Gastroesophageal sphincter (tissue), 3 donors: ENCODE data around the gene CHRNE.

Experiments used
- CTCF ChIP-seq, 4 experiments: fragments of 200-600 bp in 2 of 4; fragments of 450-650 bp in 2 of 4; sonication (generic) in 1 of 4; IDR thresholded peaks; one replicate each; pipeline ENCODE4 v1.5.1; 2017 to 2019; ENCODE audit warnings: antibody characterized with exemption in 4 of 4, mild to moderate bottlenecking in 2 of 4, moderate library complexity in 2 of 4
- POLR2A ChIP-seq, 2 donors: fragments of 450-650 bp; IDR thresholded peaks; one replicate each; pipeline ENCODE4 v1.6.1; 2017; ENCODE audit warnings: antibody characterized with exemption in 2 of 2, mild to moderate bottlenecking in 2 of 2, moderate library complexity in 1 of 2

- TF ChIP-seq CTCF (IDR thresholded peaks at IDR 0.05) (no peak), POLR2A (IDR thresholded peaks at IDR 0.05) (no peak)
Observed at GRCh38 chr17:4858068-4858881, 44.6 kb downstream of the CHRNE start.
